H1 (cell line): ENCODE measurements around the gene DDC. TPM values are rescaled to one million over a fixed set of nuclear protein-coding genes. Genes with fewer than 3 reads are reported as not detected.

Experiments used
- CTCF ChIA-PET: fragments of 300-600 bp; sonication (Branson Sonifier 250); formaldehyde crosslinking; loops from one replicate; lab custom pipeline; 2021; ENCODE audit not compliant: partially characterized antibody; lab: Charles Lee
- POLR2A ChIA-PET: fragments of 300-600 bp; sonication (Branson Sonifier 250); formaldehyde crosslinking; loops from one replicate; lab custom pipeline; 2021; ENCODE audit warnings: inconsistent platforms; ENCODE audit not compliant: partially characterized antibody; lab: Charles Lee
- DNase-seq, 2 experiments: peaks; one replicate each; pipeline versions ENCODE4 v3.0.0 to v3.0.0-alpha.2; 2010 to 2022; ENCODE audit warnings: low spot score in 2 of 2, low read depth in 1 of 2, mixed read lengths in 1 of 2
- FAIRE-seq: peaks from 2 replicates; lab custom pipeline; 2011; peaks lifted over from hg19 to GRCh38; lab: Jason Lieb, UNC
- H2AFZ ChIP-seq: 2 replicates; pipeline ENCODE4 v1.8.1; 2012; ENCODE audit warnings: low read length, inconsistent platforms
- H2AK5ac ChIP-seq: 2 replicates; pipeline ENCODE4 v1.6.1; 2013; ENCODE audit warnings: low read depth, low read length
- H2BK120ac ChIP-seq: replicated peaks from 2 replicates; pipeline ENCODE3; 2013; ENCODE audit warnings: low read depth, low read length, inconsistent platforms
- H2BK12ac ChIP-seq: 2 replicates; pipeline ENCODE4 v1.6.1; 2013; ENCODE audit warnings: low read depth, low read length
- H2BK15ac ChIP-seq: 2 replicates; pipeline ENCODE4 v1.6.1; 2013; ENCODE audit warnings: low read length
- H2BK20ac ChIP-seq: 2 replicates; pipeline ENCODE4 v1.6.1; 2013; ENCODE audit warnings: low read length
- H2BK5ac ChIP-seq: 2 replicates; pipeline ENCODE4 v1.6.1; 2013; ENCODE audit warnings: low read depth, low read length
- H3K14ac ChIP-seq: 2 replicates; pipeline ENCODE4 v1.6.1; 2013; ENCODE audit warnings: inconsistent platforms; ENCODE audit not compliant: insufficient read length
- H3K18ac ChIP-seq: 2 replicates; pipeline ENCODE4 v1.6.1; 2013; ENCODE audit warnings: low read length; ENCODE audit errors: extremely low read depth
- H3K23ac ChIP-seq: 2 replicates; pipeline ENCODE4 v1.6.1; 2013; ENCODE audit warnings: inconsistent platforms; ENCODE audit not compliant: insufficient read length
- H3K23me2 ChIP-seq: 2 replicates; pipeline ENCODE4 v1.6.1; 2013; ENCODE audit warnings: low read depth, low read length
- H3K27ac ChIP-seq: 2 replicates; pipeline ENCODE4 v1.6.1; 2011; ENCODE audit warnings: low read depth, low read length, inconsistent platforms
- H3K27me3 ChIP-seq, 4 experiments: replicated peaks in 1 of 4; 1 replicate in 1 of 4; 2 replicates in 3 of 4; pipeline versions ENCODE4 v1.6.1 to v1.8.1; 2011 to 2013; ENCODE audit warnings: low read length in 3 of 4, mild to moderate bottlenecking in 3 of 4, inconsistent platforms in 2 of 4, mixed read lengths in 2 of 4, moderate library complexity in 1 of 4; ENCODE audit not compliant: control insufficient read depth in 3 of 4, insufficient read depth in 3 of 4; ENCODE audit errors: extremely low read depth in 1 of 4
- H3K36me3 ChIP-seq, 4 experiments: 2 replicates each; pipeline versions ENCODE4 v1.6.1 to v1.8.1; 2011 to 2013; ENCODE audit warnings: mild to moderate bottlenecking in 4 of 4, low read length in 3 of 4, moderate library complexity in 2 of 4, control low read depth in 1 of 4, inconsistent platforms in 1 of 4; ENCODE audit not compliant: insufficient read depth in 4 of 4, control insufficient read depth in 2 of 4
- H3K4ac ChIP-seq: replicated peaks from 2 replicates; pipeline ENCODE3; 2013; ENCODE audit warnings: low read length, low read depth, mixed read lengths, inconsistent platforms; ENCODE audit not compliant: insufficient read length
- H3K4me1 ChIP-seq, 4 experiments: replicated peaks in 1 of 4; 1 replicate in 1 of 4; 2 replicates in 3 of 4; pipeline versions ENCODE4 v1.6.1 to v1.8.1; 2011 to 2013; ENCODE audit warnings: low read length in 3 of 4, inconsistent platforms in 2 of 4, mixed read lengths in 1 of 4; ENCODE audit not compliant: insufficient read depth in 4 of 4, control insufficient read depth in 3 of 4
- H3K4me2 ChIP-seq, 2 experiments: 2 replicates each; pipeline versions ENCODE4 v1.6.1 to v1.8.1; 2011 to 2013; ENCODE audit warnings: low read depth in 2 of 2, low read length in 2 of 2, control low read depth in 1 of 2, inconsistent platforms in 1 of 2, mild to moderate bottlenecking in 1 of 2; ENCODE audit not compliant: insufficient read depth in 1 of 2
- H3K4me3 ChIP-seq, 4 experiments: fragments of 200-600, 300-600 bp in 1 of 4; sonication (generic), shearing (Covaris generic), sonication (Bioruptor Twin) in 1 of 4; 2 replicates each; pipeline versions ENCODE4 v1.5.1 to v1.8.1; 2011 to 2016; ENCODE audit warnings: low read length in 4 of 4, low read depth in 3 of 4, control low read depth in 2 of 4, inconsistent platforms in 2 of 4, mild to moderate bottlenecking in 2 of 4, mixed read lengths in 1 of 4, moderate library complexity in 1 of 4; ENCODE audit not compliant: insufficient read depth in 2 of 4; ENCODE audit errors: extremely low read depth in 1 of 4
- H3K56ac ChIP-seq: replicated peaks from 2 replicates; pipeline ENCODE3; 2013; ENCODE audit warnings: low read depth, mild to moderate bottlenecking, mixed read lengths, low read length, inconsistent platforms; ENCODE audit not compliant: insufficient read length
- H3K79me1 ChIP-seq: 2 replicates; pipeline ENCODE4 v1.6.1; 2013; ENCODE audit warnings: low read depth, low read length, control low read depth
- H3K79me2 ChIP-seq, 2 experiments: 2 replicates each; pipeline versions ENCODE4 v1.6.1 to v1.8.1; 2012 to 2013; ENCODE audit warnings: low read length in 2 of 2, mild to moderate bottlenecking in 2 of 2, inconsistent platforms in 1 of 2; ENCODE audit not compliant: insufficient read depth in 2 of 2, control insufficient read depth in 1 of 2
- H3K9ac ChIP-seq, 4 experiments: replicated peaks in 1 of 4; 1 replicate in 1 of 4; 2 replicates in 3 of 4; pipeline versions ENCODE4 v1.6.1 to v1.8.1; 2011 to 2013; ENCODE audit warnings: low read depth in 3 of 4, low read length in 3 of 4, control low read depth in 2 of 4, mild to moderate bottlenecking in 2 of 4, moderate library complexity in 2 of 4, inconsistent platforms in 1 of 4; ENCODE audit errors: extremely low read depth in 1 of 4
- H3K9me3 ChIP-seq, 2 experiments: 2 replicates each; pipeline versions ENCODE4 v1.6.1 to v1.8.1; 2012 to 2013; ENCODE audit warnings: mild to moderate bottlenecking in 2 of 2, moderate library complexity in 2 of 2, control low read depth in 1 of 2, inconsistent platforms in 1 of 2, low read depth in 1 of 2, low read length in 1 of 2, mixed read lengths in 1 of 2; ENCODE audit not compliant: insufficient read depth in 2 of 2
- H4K20me1 ChIP-seq, 2 experiments: replicated peaks in 1 of 2; 2 replicates each; pipeline versions ENCODE3 to v1.8.1; 2011 to 2013; ENCODE audit warnings: inconsistent platforms in 2 of 2, low read length in 2 of 2, mild to moderate bottlenecking in 1 of 2; ENCODE audit not compliant: insufficient read depth in 2 of 2, control insufficient read depth in 1 of 2
- H4K5ac ChIP-seq: 2 replicates; pipeline ENCODE4 v1.6.1; 2013; ENCODE audit warnings: low read length, low read depth, mixed read lengths, inconsistent platforms; ENCODE audit not compliant: insufficient read length
- H4K8ac ChIP-seq: 2 replicates; pipeline ENCODE4 v1.8.0; 2013; ENCODE audit warnings: mild to moderate bottlenecking, moderate library complexity, low read length, inconsistent platforms; ENCODE audit not compliant: insufficient read depth; ENCODE audit errors: extremely low read depth
- H4K91ac ChIP-seq: replicated peaks from 2 replicates; pipeline ENCODE3; 2013; ENCODE audit warnings: low read length, mixed read lengths, inconsistent platforms; ENCODE audit not compliant: insufficient read length
- ASH2L ChIP-seq: fragments of 200-600, 300-600 bp; sonication (generic); IDR thresholded peaks from one replicate; pipeline ENCODE4 v1.7.1; 2017; ENCODE audit warnings: low read length
- JUND ChIP-seq: IDR thresholded peaks from 2 replicates; pipeline ENCODE4 v1.6.1; 2011; ENCODE audit warnings: mild to moderate bottlenecking, improper control_type of control experiment, low read length
- WGBS, 2 experiments: shearing (Covaris generic) in 1 of 2; methylation state at CpG; one replicate each; pipeline versions ENCODE4 v1.1.6 to v1.1.7; 2013 to 2015; ENCODE audit warnings: low lambda C conversion rate in 2 of 2, mixed read lengths in 2 of 2, inconsistent platforms in 1 of 2, low coverage in 1 of 2, missing lambda C conversion rate in 1 of 2; ENCODE audit not compliant: insufficient replicate concordance in 2 of 2, insufficient coverage in 1 of 2, insufficient read length in 1 of 2; ENCODE audit errors: extremely low coverage in 1 of 2, missing lambda C conversion rate in 1 of 2; 5-methylcytosine and 5-hydroxymethylcytosine counted together
- polyA plus RNA-seq, 7 experiments: library from polyadenylated mRNA; depleted of rRNA in 3 of 7; stranded (reverse) in 5 of 7; unstranded in 2 of 7; fragments of >200 nt in 5 of 7; fragments of 200-250 nt in 2 of 7; gene quantifications; 1 replicate in 5 of 7; 2 replicates in 1 of 7; 4 replicates in 1 of 7; pipeline versions ENCODE4 v1.2.1 to v1.2.3, GENCODE V29; 2011 to 2013; ENCODE audit warnings: missing spikeins in 2 of 7, mixed read lengths in 2 of 7
- total RNA-seq: library from RNA; stranded (reverse); fragmentation: NEBNext Ultra II Directional; extraction: Animal tissue kit (Norgen Biotek cat#: 25700); gene quantifications from 2 replicates; pipeline ENCODE4 v1.2.1, GENCODE V29; 2021

The DDC gene
- total and polyA plus RNA-seq, 2 of the 8 experiments (the other 6 are each of a cell fraction or from before 2014, with no cell fraction given): 0.05 TPM; not detected in 1

GRCh38 chr7:50502947-50503346, 62.3 kb downstream of the DDC start:
- Histone ChIP-seq H4K8ac (no peak overlapping the region), H3K18ac (no peak overlapping the region; the same call in 1 of the 2 replicates), H3K9ac (no peak overlapping the region), H3K27me3 (no peaks in the 10 kb centered on the region; a peak in 2 of 7 replicates), H3K4me2 (no peak overlapping the region), H3K23ac (no peak overlapping the region), H2BK5ac (no peak overlapping the region), H3K79me1 (no peaks in the 10 kb centered on the region), H3K56ac (no peak overlapping the region), H2BK20ac (no peak overlapping the region), H2BK15ac (no peak overlapping the region), H4K91ac (no peak overlapping the region), H2AFZ (no peak overlapping the region), H4K20me1 (no peaks in the 10 kb centered on the region), H3K23me2 (no peaks in the 10 kb centered on the region), H3K27ac (no peak overlapping the region), H3K9me3 (no peaks in the 10 kb centered on the region), H3K36me3 (no peaks in the 10 kb centered on the region), H3K4me3 (no peak overlapping the region), H2AK5ac (no peak overlapping the region), H3K4me1 (no peaks in the 10 kb centered on the region), H4K5ac (no peak overlapping the region), H2BK12ac (no peak overlapping the region)
- CTCF ChIA-PET: interaction anchor here (0.6 to 2.9 kb wide), 5 partner anchors 29 to 529 kb away, joined by 4 to 8 read pairs (median 4); no protein-coding TSS in a partner anchor
- POLR2A ChIA-PET: no interaction called here
- no peak for DNase-seq
- no peak for TF ChIP-seq JUND
- no peak for TF ChIP-seq ASH2L
- TF ChIP-seq, all 59 proteins: peak for 0
- 86% methylated on average over 5 of the region's 5 CpGs; no CpG with 5 or more reads in 1 of the 2 experiments for WGBS, 2 experiments
- Histone ChIP-seq H2BK120ac (no peak overlapping the region), H3K79me2 (no peaks in the 10 kb centered on the region), H3K14ac (no peak overlapping the region), H3K4ac (no peak overlapping the region)
- no peak for FAIRE-seq
